NCI-H1092 treated with DMSO at 0.1 percent for 48 hours (cell line): ENCODE data around the gene SEZ6.

Experiments
- DNase-seq: peaks from one replicate; lab custom pipeline; 2025; lab: John Stamatoyannopoulos, UW

The SEZ6 gene

DNA sequence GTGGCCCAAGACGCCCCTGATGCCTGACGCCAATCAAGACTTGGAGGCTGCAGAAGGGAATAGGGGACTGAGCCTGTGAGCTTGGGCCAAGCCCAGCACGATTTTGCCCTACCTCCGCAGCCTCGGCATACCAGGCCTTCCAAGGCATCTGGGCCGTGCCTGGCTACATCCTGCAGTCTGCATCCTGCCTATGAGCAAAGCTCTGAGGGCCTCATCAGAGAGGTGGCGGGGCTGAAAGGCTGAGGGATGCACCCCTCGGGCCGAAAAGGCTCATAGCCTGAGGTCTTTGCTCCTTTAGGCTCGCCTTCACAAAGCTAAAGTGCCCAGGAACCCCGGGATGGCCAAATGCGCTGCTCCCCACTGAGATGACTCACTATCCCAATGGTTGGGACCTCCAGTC, 2.5 kb downstream of the SEZ6 start:
- no peak for DNase-seq

DNA sequence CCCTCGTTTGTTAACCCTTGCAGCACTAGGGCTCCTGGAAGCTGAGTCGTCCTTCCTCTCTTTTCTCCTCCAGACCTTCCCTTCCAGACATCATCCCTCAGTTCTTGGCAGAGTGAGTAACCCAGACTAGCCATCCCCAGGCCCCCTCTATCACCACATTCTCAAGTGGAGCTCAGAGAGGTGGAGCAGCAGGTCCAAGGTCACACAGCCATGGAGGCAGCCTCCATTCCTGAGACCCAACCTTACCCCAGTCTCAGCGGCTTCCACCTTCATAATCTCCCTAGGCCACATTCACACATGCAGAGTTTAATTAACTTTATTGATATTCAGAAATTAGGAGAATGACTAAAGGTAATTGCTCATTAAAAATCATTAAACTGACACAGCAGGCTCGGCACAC, 3.0 kb downstream of the SEZ6 start:
- no peak for DNase-seq

DNA sequence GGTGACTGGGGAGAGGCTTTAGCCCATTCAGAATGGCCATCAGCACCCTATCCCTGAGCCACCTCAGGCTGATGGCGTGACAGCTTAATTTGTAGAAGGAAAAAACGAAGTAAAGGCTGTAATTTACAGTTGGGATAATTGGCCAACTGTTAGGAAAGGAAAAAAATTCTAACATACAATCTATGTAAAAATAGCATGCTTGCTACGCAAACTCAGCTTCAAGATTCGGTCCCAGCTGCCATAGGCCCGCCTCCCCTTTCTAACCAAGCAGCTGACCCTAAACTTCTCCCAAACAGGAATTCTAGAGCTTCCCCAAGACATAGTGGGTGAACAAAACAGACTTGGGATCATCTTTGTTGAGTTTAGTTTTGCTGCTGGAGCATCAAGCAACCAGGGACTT, 4.9 kb downstream of the SEZ6 start:
- DNase-seq, result no peak

DNA sequence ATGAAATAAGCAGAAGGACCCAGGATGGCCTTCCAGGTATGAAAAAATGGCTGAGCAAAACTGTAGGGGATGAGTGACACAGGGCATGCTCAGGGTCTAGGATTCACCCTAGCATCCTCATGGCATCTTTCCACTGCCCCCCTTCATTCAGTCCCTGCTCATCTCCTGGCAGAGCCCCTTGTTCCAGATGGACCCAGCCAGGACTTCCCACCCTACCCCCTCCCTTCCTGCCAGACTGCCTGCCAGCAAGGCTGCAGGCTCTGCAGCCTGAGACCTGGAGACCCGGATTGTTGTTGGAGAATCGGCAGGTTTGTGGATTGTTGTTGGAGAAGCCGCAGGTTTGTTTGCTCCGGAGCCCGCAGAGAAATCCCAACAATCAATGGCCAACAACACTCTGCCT, 6.6 kb downstream of the SEZ6 start:
- peak; percentile 53 for DNase-seq

DNA sequence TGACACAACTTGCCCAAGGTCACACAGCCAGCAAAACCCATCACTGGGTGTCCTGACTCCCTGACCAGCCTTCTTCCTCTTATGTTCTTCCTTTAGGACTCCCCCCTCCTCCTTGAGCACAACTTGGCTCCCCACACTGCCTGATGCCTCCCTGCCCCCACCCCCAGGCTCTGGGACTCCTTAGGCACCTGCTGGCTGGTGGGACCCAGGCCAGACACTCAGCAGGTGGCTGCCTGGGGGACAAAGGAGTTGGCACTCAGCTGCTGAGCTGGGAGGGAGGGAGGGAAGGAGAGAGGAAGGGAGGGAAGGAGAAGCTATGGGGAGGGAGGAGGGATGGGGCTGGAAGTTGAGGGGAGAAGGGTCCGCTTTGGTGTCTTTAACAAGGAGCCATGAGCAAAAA, 8.0 kb downstream of the SEZ6 start:
- DNase-seq, result peak; percentile 93

DNA sequence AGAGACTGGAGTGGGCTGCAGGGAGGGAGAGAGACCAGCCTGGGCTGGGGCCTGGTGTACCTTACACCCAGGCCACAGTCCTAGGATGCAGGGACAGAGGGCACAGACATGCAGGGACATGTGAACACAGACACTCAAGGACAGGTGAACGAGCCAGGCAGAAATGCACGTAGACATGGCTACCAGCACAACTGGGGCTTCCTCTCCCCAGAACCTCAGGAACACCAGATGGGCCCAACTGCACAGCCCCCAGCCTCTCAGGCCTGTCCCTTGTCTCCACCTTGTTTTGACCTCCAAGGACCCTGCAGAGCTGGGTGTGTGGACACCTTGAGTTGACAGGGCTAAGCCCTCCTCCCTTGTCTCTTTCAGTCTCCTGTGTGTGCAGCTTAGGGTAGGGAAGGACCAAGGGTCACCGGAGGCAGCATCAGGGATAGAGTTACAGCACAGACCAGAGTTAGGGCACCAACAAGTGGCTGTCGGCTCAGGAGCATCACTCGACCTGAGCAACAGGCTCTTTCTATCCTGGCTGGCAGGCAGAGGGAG, 9.2 kb downstream of the SEZ6 start:
- DNase-seq, result peak; percentile 53

DNA sequence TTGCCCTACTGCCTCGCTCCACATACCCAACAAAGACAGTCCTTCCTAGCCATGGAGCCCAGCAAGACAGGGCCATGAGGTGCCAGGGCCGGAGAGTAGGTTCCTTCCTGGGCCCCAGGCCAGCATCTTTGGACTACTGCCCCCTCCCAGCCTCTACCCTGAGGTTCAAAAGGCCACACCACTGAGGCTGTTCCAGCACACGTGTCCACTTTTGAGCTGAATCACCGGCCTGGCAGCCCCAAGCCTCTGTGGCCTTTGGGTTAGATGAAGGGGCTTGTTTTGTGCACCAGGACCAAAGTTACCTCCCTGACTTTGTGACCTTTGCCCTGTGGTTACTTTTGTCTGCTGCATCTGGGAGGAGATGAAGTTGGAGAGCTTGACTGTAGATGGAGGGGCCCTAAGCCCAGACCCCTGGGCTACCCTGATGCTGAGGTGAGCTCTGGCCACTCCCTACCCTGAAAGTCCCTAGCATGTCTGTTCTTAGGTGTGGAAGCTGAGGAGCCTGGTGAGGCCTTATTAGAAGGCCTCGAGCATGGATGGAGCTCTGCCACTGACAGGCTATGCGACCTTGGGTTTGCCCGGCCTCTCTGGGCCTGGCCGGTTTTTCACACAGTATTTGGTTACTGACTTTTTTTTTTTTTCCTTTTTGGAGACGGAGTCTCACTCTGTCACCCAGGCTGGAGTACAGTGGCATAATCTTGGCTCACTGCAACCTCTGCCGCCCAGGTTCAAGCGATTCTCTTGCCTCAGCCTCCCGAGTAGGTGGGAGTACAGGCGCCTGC, 12.0 kb downstream of the SEZ6 start:
- no peak for DNase-seq

DNA sequence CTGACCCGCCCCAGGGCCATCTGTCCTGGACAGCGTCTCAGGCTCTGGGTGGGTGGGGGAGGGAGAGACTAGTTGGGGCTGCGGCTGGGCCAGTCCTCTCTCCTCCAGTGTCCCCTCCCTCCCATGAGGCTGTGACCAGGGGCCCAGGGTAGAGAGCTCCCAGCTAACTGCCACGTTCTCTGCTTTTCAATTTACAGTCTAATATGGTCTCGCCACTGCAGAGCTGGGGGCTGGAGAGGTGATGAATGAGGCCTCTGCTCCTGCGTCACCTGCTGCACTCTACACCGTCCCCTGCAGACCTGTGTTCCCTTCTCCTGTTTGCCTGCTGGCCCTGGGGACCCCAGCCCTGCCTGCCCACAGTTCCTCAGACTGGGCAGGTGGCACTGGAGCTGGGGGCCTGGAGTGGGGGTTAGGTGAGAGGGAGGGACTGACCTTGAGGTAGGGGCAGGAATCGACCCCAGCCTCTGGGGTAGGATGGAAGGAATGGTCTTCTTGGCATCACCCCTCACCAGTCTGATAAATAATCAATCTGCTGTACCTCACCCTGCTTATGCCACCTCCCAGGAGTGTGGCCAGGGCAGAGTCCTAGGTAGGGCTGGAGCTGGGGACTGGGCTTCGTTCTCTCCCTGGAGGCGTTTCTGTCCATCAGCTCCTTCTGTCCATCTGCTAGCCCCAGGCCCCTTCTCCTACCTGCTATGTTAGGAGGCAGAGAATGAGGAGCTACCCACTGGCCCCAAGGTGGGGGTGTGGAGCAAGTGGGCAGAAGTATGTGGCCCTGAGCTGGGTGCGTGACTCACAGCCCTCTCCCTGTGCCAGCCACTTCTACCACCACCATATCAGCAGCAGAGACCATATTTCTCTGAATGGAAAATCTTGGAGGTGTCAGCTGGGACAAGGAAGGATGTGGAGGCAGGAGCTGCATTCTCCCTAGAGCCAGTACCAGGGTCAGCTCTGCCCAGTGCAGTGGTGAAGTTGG, 12.9 kb downstream of the SEZ6 start:
- no peak for DNase-seq

DNA sequence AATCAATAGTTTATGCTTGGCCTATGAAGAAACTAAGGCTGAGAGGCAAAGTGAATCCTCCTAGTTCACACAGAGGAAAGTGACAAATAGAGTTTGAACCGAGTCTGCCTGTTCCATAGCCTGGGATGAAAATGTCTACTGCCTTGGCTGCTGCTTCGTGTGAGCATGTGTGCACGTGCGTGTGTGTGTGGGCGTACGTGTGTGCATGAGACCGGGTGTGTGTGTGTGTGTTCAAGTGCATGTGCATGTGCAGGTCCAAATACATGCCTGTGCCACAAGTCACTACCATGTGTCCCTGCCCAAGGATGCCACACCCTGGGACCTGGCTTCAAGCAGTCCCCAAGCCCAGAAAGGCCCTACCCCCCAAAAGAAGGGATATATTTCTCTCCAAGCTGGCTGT, 13.6 kb downstream of the SEZ6 start:
- no peak for DNase-seq

DNA sequence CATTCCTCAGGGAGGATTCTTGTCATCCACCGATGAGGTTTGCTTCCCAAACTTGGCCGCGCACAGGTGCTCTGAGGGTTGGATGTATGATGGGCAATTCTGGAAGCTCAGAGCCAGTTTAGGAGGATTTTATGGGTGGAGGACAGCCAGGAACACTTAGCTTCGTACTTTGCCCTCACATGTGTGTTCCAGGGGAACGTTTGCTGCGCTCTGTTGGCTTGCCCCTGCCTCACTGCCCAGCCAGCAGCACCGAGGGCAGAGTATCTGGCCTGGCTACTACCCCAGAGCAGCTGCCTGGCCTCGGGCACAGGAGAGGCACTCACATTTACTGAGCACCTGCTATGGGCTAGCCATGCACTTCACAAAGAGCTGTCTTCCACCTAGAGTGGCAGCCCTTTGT, 14.1 kb downstream of the SEZ6 start:
- DNase-seq, result no peak

DNA sequence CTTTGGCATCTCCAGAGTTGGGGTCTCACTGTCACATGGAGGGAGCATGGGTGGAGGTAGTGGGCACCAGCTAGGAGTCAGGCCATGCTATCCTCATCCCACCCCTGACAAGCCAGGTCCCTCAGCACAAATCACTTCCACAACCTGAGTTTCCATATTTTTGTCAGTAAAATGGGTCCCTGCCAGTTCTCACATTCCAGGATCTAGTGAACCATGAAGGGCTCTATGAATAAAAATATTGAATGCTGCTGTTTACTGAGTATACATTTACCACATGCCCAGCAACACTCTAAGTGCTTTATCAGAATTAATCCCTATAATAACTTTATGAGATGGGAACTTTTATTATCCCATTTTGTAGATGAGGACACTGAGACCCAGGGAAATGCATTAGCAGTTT, 16.8 kb downstream of the SEZ6 start:
- DNase-seq, result no peak

DNA sequence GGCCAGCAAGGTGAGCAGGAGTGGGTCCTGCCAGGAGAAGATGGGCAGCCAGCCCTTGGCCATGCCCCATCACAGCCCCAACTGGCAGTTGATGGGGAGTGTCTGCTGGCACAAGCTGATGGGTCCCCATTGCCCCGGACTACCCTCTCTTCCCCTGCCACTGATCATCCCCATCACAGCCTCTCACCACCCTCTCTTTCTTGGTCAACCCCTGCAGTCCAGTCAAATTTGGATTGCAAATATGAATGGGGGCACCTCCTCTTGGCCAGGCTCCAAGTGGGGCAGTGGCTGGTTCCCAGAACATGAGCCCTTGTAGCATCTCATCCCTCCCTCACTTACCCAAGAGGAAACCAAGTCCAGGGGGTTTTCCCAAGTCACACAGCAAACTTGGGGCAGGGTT, 17.4 kb downstream of the SEZ6 start:
- DNase-seq, result no peak

DNA sequence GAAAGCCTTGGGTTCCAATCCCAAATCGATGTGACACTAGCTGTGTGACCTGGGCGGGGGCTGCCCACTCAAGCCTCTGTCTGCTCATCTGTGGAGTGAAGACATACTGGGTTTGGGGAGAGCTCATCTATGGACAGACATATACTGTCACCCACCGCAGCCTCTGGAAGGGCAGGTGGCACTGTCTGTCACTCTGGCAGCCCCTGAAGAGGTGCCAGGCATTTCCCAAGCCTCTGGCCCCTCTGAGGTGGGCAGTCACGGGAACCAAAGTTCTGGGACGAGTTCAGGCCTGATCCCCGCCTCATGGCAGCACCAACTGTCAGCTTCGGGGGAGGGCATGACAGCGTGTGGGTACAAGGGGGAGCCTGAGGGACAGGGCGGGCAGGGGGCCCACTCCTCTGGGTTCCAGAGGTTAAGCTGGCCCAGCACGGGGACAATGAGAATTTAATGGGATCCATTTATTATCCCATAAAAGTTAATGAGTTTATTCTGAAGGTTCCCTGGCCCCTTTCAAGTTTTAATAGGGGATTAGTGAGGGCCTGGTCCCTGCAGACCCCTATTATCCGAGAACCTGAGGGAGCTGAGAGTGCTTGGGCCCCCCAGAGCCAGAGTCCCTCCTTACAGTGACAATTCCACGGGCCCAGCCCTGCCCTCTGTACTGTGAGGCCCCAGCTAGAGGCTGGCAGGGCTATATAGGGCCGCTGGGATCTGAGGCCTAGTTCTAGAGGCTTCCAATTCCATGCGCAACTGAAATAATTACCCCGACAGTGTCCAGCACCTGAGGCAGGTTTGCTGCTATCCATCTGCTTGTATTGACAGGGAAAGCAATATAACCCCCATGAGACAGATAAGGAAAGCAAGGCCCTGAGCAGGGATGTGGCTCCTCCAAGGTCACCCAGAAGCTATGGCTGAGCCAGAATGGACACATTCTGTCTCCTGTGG, 18.8 kb downstream of the SEZ6 start:
- DNase-seq, result no peak

DNA sequence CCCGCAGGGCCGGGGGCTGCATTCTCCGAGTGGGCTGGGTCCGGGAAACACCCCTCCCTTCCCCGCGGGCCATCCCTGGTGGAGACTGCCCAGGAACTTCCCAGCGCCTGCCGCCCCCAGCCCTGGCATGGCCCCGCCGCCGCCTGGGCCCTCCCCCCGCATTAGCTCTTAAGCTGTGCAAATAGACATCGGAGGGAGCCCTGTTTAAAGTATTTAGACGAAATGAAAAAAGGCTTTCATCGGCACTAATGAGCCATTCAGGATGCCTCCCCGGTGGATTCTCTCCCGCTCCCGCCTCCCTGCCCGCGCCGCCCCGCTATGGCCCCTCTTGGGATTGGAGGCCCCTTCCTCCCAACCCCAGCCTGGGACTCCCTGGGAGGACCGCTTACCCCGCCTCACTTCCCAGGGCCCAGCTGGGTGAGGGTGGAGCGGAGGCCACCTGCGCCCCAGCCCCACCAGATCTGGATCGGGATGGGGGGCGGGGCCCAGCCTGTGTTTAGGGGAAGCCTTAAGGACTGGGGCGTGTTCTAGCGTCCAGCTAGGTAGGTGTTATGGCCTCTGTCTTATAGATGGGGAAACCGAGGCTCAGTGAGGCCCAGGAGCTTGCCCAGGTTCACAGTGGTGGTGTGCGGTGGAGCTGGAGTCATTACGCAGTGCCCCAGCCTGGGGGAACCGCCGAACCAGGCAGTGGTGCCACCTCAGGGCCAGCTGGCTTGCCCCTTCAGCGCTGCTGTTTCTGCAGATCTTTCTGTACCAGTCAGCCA, 19.7 kb downstream of the SEZ6 start:
- peak; percentile 81 for DNase-seq

DNA sequence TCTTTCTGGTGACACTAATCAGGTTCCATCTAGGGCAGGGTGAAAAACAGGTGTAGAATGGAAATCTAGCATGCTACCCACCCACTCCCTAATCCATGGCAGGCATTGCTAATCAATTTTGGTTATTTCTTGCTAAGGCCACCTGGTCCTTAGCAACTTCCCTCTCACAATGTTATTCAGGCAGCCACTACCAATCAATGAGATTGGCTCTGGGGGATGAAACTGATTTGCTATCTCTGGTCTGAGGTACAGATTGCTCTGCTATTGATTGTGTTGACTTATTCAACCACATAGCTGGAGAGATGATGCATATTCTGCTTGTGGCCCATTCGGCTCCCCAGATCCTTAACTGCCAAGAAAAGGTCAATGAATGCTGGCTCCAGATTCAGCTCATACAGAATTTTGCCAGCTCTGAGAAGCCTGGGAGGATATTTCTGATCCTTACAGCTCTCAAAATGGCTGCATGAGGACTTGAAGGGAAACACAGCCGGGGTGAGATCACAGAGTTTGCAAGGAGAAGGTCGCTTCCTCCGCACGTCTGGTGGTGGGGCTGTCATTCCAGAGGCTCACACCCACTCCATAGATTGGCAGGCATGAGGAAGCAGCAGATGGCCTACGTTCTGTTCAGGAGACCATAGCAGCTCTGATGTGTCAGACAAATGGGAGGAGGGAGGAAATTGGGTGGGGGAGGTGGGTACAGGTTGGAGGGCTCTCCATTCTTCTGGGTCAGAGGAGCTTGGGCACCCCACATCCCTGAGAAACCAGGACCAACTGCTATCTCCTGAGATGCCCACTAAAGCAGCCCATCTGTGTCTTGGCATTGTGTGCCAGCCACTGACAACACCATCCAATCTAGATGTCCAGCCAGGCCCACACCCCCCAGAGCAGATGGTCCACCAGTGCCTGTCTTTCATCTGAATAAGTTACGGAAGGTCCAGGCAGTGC, 22.3 kb downstream of the SEZ6 start:
- no peak for DNase-seq

DNA sequence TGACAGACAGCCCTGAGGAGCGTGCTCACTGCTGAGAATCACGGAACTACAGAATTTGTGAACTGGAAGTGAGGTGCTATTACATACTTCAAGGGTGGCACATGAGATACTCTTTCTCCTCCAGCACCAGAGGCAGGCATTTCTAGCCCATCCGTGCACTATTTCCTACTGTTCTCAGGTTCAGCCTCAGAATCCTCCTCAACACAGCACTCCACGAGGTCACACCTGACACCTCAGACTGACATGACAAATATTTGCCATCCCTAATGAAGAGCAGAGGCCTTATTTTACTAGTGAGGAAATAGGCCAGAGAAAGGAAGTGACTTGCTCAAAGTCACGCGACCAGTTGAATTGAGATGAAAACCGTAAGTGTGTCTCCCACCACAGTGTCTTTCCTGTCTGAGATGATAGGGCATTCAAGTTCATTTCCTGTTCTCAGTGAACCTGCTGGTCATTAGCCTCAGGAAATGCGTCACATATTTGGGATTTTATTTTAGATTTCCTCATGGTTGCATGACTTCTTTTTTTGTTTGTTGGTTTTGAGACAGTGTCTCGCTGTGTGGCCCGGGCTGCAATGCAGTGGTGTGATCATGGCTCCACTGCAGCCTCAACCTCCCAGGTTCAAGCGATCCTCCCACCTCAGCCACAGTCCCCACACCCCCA, 23.6 kb downstream of the SEZ6 start:
- no peak for DNase-seq

DNA sequence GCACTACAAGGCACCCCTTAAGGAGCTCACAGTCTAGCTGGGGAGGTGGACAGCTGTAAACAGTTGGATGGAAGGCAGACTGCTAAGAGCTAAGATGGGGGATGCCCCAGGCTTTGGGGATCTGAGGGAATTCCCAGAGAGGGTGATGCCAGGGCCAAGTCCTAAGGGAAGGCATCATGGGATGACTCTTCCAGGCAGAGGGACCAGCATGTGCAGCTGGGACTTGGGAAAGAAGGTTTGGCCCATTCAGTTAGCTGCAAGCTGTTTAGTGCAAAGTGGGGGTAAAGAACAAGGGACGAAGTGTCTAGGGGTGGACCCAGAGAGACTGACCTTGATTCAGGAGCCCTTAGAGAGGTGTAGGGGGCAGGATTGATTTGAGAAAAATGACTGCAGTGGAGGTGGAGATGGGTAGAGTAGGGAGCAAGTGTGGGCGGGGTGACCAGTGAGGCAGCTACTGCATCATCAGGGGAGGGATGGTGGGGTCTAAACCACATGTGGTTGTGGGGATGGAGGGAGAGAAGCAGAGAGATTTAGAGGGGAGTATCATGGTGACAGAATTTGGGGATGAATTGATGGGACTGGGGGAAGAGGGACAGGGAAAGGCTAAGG, 27.4 kb downstream of the SEZ6 start:
- DNase-seq, result no peak

DNA sequence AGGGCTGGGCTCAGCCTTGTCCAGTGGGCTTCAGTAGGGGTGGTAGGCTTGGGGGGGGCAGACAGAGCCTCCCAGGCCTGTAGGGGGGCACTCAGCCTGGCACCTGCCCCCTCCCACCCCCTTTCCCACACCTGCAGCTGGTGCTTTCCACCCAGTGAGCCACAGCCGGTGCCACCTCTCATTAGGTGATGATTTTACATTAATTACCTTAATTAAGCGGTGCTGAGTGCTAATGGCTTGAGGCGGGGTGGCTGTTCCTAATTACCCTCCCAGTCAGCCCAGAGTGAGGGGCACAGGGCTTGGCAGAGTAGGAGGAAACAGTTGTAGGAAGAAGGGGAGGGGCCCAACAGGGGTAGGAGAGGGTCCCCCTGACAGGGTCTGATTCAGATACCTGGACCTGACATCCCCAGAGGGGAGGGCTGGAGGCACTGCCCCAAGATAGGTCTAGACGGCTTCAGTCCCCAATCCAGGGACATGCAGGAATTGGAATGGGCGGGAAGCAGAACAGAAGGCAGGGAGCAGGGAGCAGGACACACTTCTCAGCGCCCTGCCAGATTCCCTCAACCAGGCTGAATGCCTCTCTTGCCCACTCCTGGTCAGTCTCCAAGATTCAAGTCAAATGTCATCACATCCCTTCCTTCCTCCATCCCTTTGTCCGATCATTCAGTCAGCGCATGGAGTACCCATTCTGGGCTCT, 28.0 kb downstream of the SEZ6 start:
- no peak for DNase-seq
